H1 (cell line): ENCODE measurements around the gene MYO9A. TPM values are rescaled to one million over a fixed set of nuclear protein-coding genes. Genes with fewer than 3 reads are reported as not detected.

ENCODE experiments used
- CHD7 ChIP-seq: fragments of 300-600 bp; sonication (generic); IDR thresholded peaks from 2 replicates; pipeline ENCODE4 v1.7.1; 2012; ENCODE audit warnings: low read length, moderate library complexity, mild to moderate bottlenecking, inconsistent platforms; ENCODE audit not compliant: insufficient replicate concordance
- CTBP2 ChIP-seq: IDR thresholded peaks from 2 replicates; pipeline ENCODE4 v1.7.0; 2011; ENCODE audit warnings: borderline replicate concordance, mild to moderate bottlenecking, moderate library complexity, mixed read lengths, low read length; ENCODE audit not compliant: insufficient read depth, insufficient read length
- EGR1 ChIP-seq: IDR thresholded peaks from 2 replicates; pipeline ENCODE4 v1.6.1; 2011; ENCODE audit warnings: low read depth, low read length, borderline replicate concordance
- KDM1A ChIP-seq: fragments of 200-600, 300-600 bp; sonication (generic); IDR thresholded peaks from 2 replicates; pipeline ENCODE4 v1.7.1; 2016; ENCODE audit warnings: mild to moderate bottlenecking, low read length, borderline replicate concordance
- SAP30 ChIP-seq: fragments of 300-600 bp; sonication (generic); IDR thresholded peaks from 2 replicates; pipeline ENCODE4 v1.7.1; 2012; ENCODE audit warnings: low read length, moderate library complexity, mild to moderate bottlenecking, inconsistent platforms; ENCODE audit not compliant: insufficient read depth, insufficient replicate concordance
- YY1 ChIP-seq: IDR thresholded peaks from 2 replicates; pipeline ENCODE4 v1.6.1; 2011; ENCODE audit warnings: low read depth, mild to moderate bottlenecking, low read length
- polyA plus RNA-seq, 7 experiments: library from polyadenylated mRNA; depleted of rRNA in 3 of 7; stranded (reverse) in 5 of 7; unstranded in 2 of 7; fragments of >200 nt in 5 of 7; fragments of 200-250 nt in 2 of 7; gene quantifications; 1 replicate in 5 of 7; 2 replicates in 1 of 7; 4 replicates in 1 of 7; pipeline versions ENCODE4 v1.2.1 to v1.2.3, GENCODE V29; 2011 to 2013; ENCODE audit warnings: missing spikeins in 2 of 7, mixed read lengths in 2 of 7
- total RNA-seq: library from RNA; stranded (reverse); fragmentation: NEBNext Ultra II Directional; extraction: Animal tissue kit (Norgen Biotek cat#: 25700); gene quantifications from 2 replicates; pipeline ENCODE4 v1.2.1, GENCODE V29; 2021

Gene MYO9A
- total and polyA plus RNA-seq, 2 of the 8 experiments (the other 6 are each of a cell fraction or from before 2014, with no cell fraction given), result 3.9 to 26.0 TPM

- TF ChIP-seq CHD7 (no peak), YY1 (no peak), CTBP2 (no peak), EGR1 (no peak), SAP30 (no peak), KDM1A (no peak)
Observed at GRCh38 chr15:71971905-71972304, 146.0 kb downstream of the MYO9A start (continued).
